H9 (cell line): ENCODE measurements around the gene CTIF. TPM values are rescaled to one million over a fixed set of nuclear protein-coding genes. Genes with fewer than 3 reads are reported as not detected.

Source experiments
- DNase-seq: peaks from one replicate; pipeline ENCODE4 v3.0.0-alpha.2; 2017
- H2AFZ ChIP-seq: one replicate; pipeline ENCODE4 v1.6.1; 2013; ENCODE audit warnings: mild to moderate bottlenecking, low read length, control low read depth, moderate library complexity
- H2AK5ac ChIP-seq: 2 replicates; pipeline ENCODE4 v1.6.1; 2013; ENCODE audit warnings: low read length, control low read depth, mixed read lengths; ENCODE audit not compliant: insufficient read length
- H2BK120ac ChIP-seq: one replicate; pipeline ENCODE4 v1.6.1; 2013; ENCODE audit warnings: low read depth, mild to moderate bottlenecking, low read length, control low read depth, inconsistent platforms; ENCODE audit not compliant: poor library complexity, severe bottlenecking
- H2BK12ac ChIP-seq: 2 replicates; pipeline ENCODE4 v1.6.1; 2013; ENCODE audit warnings: low read length, control low read depth, mixed read lengths, low read depth; ENCODE audit not compliant: insufficient read length
- H2BK15ac ChIP-seq: 2 replicates; pipeline ENCODE4 v1.6.1; 2013; ENCODE audit warnings: low read depth, low read length, control low read depth
- H2BK20ac ChIP-seq: one replicate; pipeline ENCODE4 v1.6.1; 2013; ENCODE audit warnings: low read depth, mild to moderate bottlenecking, low read length, control low read depth, inconsistent platforms; ENCODE audit not compliant: poor library complexity, severe bottlenecking
- H2BK5ac ChIP-seq: 2 replicates; pipeline ENCODE4 v1.6.1; 2013; ENCODE audit warnings: low read length, control low read depth, mixed read lengths; ENCODE audit not compliant: insufficient read length
- H3K14ac ChIP-seq: 2 replicates; pipeline ENCODE4 v1.6.1; 2013; ENCODE audit warnings: low read length, control low read depth; ENCODE audit not compliant: insufficient read depth
- H3K18ac ChIP-seq: 2 replicates; pipeline ENCODE4 v1.6.1; 2013; ENCODE audit warnings: low read depth, mild to moderate bottlenecking, mixed read lengths, low read length, control low read depth; ENCODE audit not compliant: insufficient read length
- H3K23ac ChIP-seq: 2 replicates; pipeline ENCODE4 v1.6.1; 2013; ENCODE audit warnings: low read length, control low read depth, mixed read lengths, low read depth; ENCODE audit not compliant: insufficient read length
- H3K23me2 ChIP-seq: 2 replicates; pipeline ENCODE4 v1.6.1; 2013; ENCODE audit warnings: low read depth, mild to moderate bottlenecking, mixed read lengths, low read length, control low read depth; ENCODE audit not compliant: insufficient read length, poor library complexity, severe bottlenecking
- H3K27ac ChIP-seq: 2 replicates; pipeline ENCODE4 v1.5.1; 2013; ENCODE audit warnings: low read length, control low read depth, mixed read lengths, low read depth; ENCODE audit not compliant: insufficient read length
- H3K27me3 ChIP-seq: 2 replicates; pipeline ENCODE4 v1.6.1; 2013; ENCODE audit warnings: low read length, control low read depth, inconsistent platforms; ENCODE audit not compliant: insufficient read depth
- H3K4ac ChIP-seq: 2 replicates; pipeline ENCODE4 v1.6.1; 2013; ENCODE audit warnings: low read depth, mild to moderate bottlenecking, control low read depth, inconsistent platforms, low read length, moderate library complexity
- H3K4me1 ChIP-seq: 2 replicates; pipeline ENCODE4 v1.6.1; 2013; ENCODE audit warnings: low read length, control low read depth, inconsistent platforms; ENCODE audit not compliant: insufficient read depth
- H3K4me2 ChIP-seq: 2 replicates; pipeline ENCODE4 v1.6.1; 2013; ENCODE audit warnings: low read length, control low read depth, mixed read lengths; ENCODE audit not compliant: insufficient read length, insufficient read depth
- H3K56ac ChIP-seq: 2 replicates; pipeline ENCODE4 v1.6.1; 2013; ENCODE audit warnings: low read depth, mild to moderate bottlenecking, mixed read lengths, low read length, control low read depth; ENCODE audit not compliant: insufficient read length
- H3K79me1 ChIP-seq: 2 replicates; pipeline ENCODE4 v1.6.1; 2013; ENCODE audit warnings: low read depth, mild to moderate bottlenecking, moderate library complexity, low read length, control low read depth, inconsistent platforms; ENCODE audit not compliant: insufficient read depth, poor library complexity, severe bottlenecking
- H3K79me2 ChIP-seq: 2 replicates; pipeline ENCODE4 v1.6.1; 2013; ENCODE audit warnings: low read length, control low read depth, inconsistent platforms; ENCODE audit not compliant: insufficient read depth
- H3K9ac ChIP-seq: 2 replicates; pipeline ENCODE4 v1.6.1; 2013; ENCODE audit warnings: low read length, control low read depth, mixed read lengths; ENCODE audit not compliant: insufficient read length; ENCODE audit errors: extremely low read depth
- H3K9me3 ChIP-seq: one replicate; pipeline ENCODE4 v1.6.1; 2013; ENCODE audit warnings: low read depth, low read length, inconsistent platforms; ENCODE audit not compliant: control insufficient read depth
- H3T11ph ChIP-seq: one replicate; pipeline ENCODE4 v1.6.1; 2013; ENCODE audit warnings: mild to moderate bottlenecking, low read length, control low read depth, inconsistent platforms
- H4K20me1 ChIP-seq: one replicate; pipeline ENCODE4 v1.6.1; 2013; ENCODE audit not compliant: control insufficient read depth, insufficient read length, insufficient read depth
- H4K5ac ChIP-seq: 2 replicates; pipeline ENCODE4 v1.6.1; 2013; ENCODE audit warnings: low read depth, mild to moderate bottlenecking, mixed read lengths, low read length, control low read depth; ENCODE audit not compliant: insufficient read length
- H4K8ac ChIP-seq: replicated peaks from 2 replicates; pipeline ENCODE4 v1.6.1; 2013; ENCODE audit warnings: low read length, control low read depth, mixed read lengths, low read depth; ENCODE audit not compliant: insufficient read length
- H4K91ac ChIP-seq: 2 replicates; pipeline ENCODE4 v1.6.1; 2013; ENCODE audit warnings: low read depth, mild to moderate bottlenecking, moderate library complexity, mixed read lengths, low read length, control low read depth; ENCODE audit not compliant: insufficient read length
- H3K27ac Mint-ChIP-seq, 3 experiments: 2 replicates in 2 of 3; 3 replicates in 1 of 3; pipeline ENCODE4 v1.8.0; 2020 to 2021; ENCODE audit warnings: mixed read lengths in 3 of 3, mild to moderate bottlenecking in 1 of 3, moderate library complexity in 1 of 3
- H3K27me3 Mint-ChIP-seq: 2 replicates; pipeline ENCODE4 v1.8.0; 2021; ENCODE audit warnings: low read depth, mild to moderate bottlenecking, moderate library complexity, mixed read lengths
- H3K36me3 Mint-ChIP-seq, 3 experiments: 2 replicates in 2 of 3; 3 replicates in 1 of 3; pipeline ENCODE4 v1.8.0; 2020 to 2021; ENCODE audit warnings: low read depth in 3 of 3, mixed read lengths in 3 of 3; ENCODE audit not compliant: insufficient read depth in 1 of 3
- H3K4me1 Mint-ChIP-seq, 2 experiments: 2 replicates each; pipeline ENCODE4 v1.8.0; 2020; ENCODE audit warnings: mixed read lengths in 2 of 2
- H3K4me3 Mint-ChIP-seq, 2 experiments: 2 replicates in 1 of 2; 3 replicates in 1 of 2; pipeline ENCODE4 v1.8.0; 2020 to 2021; ENCODE audit warnings: mild to moderate bottlenecking in 2 of 2, mixed read lengths in 2 of 2, moderate library complexity in 1 of 2
- H3K9me3 Mint-ChIP-seq, 2 experiments: 2 replicates in 1 of 2; 3 replicates in 1 of 2; pipeline ENCODE4 v1.8.0; 2020; ENCODE audit warnings: mild to moderate bottlenecking in 2 of 2, mixed read lengths in 2 of 2, moderate library complexity in 1 of 2
- WGBS: extraction: QIAGEN DNeasy Blood & Tissue Kit; methylation state at CpG from one replicate; pipeline ENCODE4 v1.1.7; 2013; ENCODE audit warnings: missing lambda C conversion rate, low lambda C conversion rate, mixed read lengths; ENCODE audit not compliant: insufficient read length; ENCODE audit errors: extremely low coverage; 5-methylcytosine and 5-hydroxymethylcytosine counted together
- total RNA-seq: library from RNA; stranded (reverse); gene quantifications from 2 replicates; pipeline ENCODE4 v1.2.1, GENCODE V29; 2021
- TF ChIP-seq, protein P1 (sequence below): fragments of 200-600 bp; sonication (generic); conservative IDR thresholded peaks from 3 replicates; pipeline ENCODE4 v1.8.0; 2021; ENCODE audit warnings: antibody characterized with exemption, mild to moderate bottlenecking

The CTIF gene
- total RNA-seq, 1 experiment from 2014 or later: 15.8 TPM

DNA sequence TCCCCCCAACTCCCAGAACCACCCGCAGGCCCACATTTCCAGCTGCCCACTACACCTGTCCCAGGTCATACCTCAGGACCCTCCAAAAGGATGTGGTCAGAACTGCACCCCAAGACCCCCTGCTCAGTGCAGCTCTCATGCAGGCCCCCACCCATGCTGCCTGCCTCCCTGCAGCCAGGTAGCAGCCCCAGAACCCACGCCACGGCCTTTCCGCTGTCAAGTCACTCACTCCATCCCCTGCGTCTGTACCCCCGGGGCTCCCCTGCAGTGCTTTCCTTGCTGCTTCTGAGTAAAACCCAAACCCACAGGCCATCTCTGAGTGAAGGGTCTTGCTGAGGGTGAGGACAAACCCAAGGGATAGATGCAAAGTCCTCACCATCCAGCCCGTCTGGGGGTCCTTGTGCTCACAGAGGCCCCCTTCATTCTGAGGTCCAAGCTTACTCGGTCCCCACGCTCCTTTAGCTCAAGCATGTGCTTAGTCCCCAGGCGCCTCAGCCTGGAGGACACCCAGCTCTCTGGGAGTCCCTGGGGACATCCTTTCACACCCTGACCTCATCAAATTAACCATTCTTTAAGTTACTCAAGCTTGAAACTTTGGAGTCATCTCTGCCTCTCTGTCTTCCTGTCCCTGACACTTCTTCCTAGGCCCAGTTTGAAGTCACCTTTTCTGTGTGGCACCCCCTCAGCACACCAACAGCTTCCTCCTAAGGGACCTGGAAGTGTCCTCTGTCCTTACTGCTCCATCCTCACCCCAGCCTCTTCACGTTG lies 281.8 kb downstream of the CTIF start:
- Histone ChIP-seq H4K91ac (no peak overlapping the region), H3K79me2 (no peaks in the 10 kb centered on the region), H4K8ac (no peak overlapping the region), H3K4me2 (no peak overlapping the region), H3K56ac (no peak overlapping the region), H2BK15ac (no peak overlapping the region), H2BK5ac (no peak overlapping the region), H3K27me3 (no peaks in the 10 kb centered on the region), H3K4me1 (no peaks in the 10 kb centered on the region; the same call in 1 of the 2 replicates), H2BK12ac (no peak overlapping the region), H2BK20ac (no peak overlapping the region), H4K20me1 (no peaks in the 10 kb centered on the region), H3K27ac (no peak overlapping the region), H3K23ac (no peak overlapping the region), H3T11ph (no peak overlapping the region), H3K14ac (no peak overlapping the region), H3K9me3 (no peaks in the 10 kb centered on the region), H3K9ac (no peak overlapping the region), H4K5ac (no peak overlapping the region), H2AFZ (no peak overlapping the region), H2AK5ac (no peak overlapping the region), H3K23me2 (no peaks in the 10 kb centered on the region), H3K79me1 (no peaks in the 10 kb centered on the region), H2BK120ac (no peak overlapping the region), H3K4ac (no peak overlapping the region), H3K18ac (no peak overlapping the region)
- Mint-ChIP-seq H3K27me3 (no peaks in the 10 kb centered on the region; the same call in 1 of the 2 replicates), H3K27ac (peak overlapping the region in 2 of 3 experiments; percentile 20 to 70; a peak in 4 of 7 replicates), H3K9me3 (peaks cover 5 to 8% of the 10 kb centered on the region in 2 experiments; a peak in 3 of 5 replicates), H3K36me3 (peaks cover 0 to 9% (median 4%) of the 10 kb centered on the region in 3 experiments; a peak in 5 of 7 replicates), H3K4me1 (peaks cover 0 to 5% of the 10 kb centered on the region in 2 experiments; a peak in 2 of 4 replicates), H3K4me3 (no peak overlapping the region)
- no CpG with 5 or more reads among the region's 11 CpGs for WGBS
- TF ChIP-seq, protein P1, sequence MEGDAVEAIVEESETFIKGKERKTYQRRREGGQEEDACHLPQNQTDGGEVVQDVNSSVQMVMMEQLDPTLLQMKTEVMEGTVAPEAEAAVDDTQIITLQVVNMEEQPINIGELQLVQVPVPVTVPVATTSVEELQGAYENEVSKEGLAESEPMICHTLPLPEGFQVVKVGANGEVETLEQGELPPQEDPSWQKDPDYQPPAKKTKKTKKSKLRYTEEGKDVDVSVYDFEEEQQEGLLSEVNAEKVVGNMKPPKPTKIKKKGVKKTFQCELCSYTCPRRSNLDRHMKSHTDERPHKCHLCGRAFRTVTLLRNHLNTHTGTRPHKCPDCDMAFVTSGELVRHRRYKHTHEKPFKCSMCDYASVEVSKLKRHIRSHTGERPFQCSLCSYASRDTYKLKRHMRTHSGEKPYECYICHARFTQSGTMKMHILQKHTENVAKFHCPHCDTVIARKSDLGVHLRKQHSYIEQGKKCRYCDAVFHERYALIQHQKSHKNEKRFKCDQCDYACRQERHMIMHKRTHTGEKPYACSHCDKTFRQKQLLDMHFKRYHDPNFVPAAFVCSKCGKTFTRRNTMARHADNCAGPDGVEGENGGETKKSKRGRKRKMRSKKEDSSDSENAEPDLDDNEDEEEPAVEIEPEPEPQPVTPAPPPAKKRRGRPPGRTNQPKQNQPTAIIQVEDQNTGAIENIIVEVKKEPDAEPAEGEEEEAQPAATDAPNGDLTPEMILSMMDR: no peak
- DNase-seq: peak; percentile 17
